ENCODE results near the gene MYRIP. TPM values are rescaled to one million over a fixed set of nuclear protein-coding genes. Genes with fewer than 3 reads are reported as not detected.
"Not testable (repeated sequence)": the region's sequence is repeated elsewhere in the genome, so short reads cannot be mapped to it uniquely, and the experiment has no call there.

Gene MYRIP
- total RNA-seq, 2 donors from 2014 or later: 4.2 to 7.1 TPM

- DNase-seq (ENCODE audit: low spot score): no peak
- H3K4me1 ChIP-seq: no peaks in the 10 kb centered on the region
- H3K36me3 ChIP-seq: no peaks in the 10 kb centered on the region
- no peak overlapping the region for H3K27ac ChIP-seq
- peaks cover 0 to 5% of the 10 kb centered on the region in 2 donors for H3K9me3 ChIP-seq
- no peak for TF ChIP-seq CTCF (IDR thresholded peaks at IDR 0.05)
- no peaks in the 10 kb centered on the region for H3K27me3 ChIP-seq
- no peak overlapping the region for H3K4me3 ChIP-seq
Measured at GRCh38 chr3:40083066-40083465, 273.7 kb downstream of the MYRIP start.

GRCh38 chr3:40084424-40084823 is 275.0 kb downstream of the MYRIP start:
- not testable (repeated sequence) for H3K4me1 ChIP-seq; H3K4me3 ChIP-seq; H3K36me3 ChIP-seq; H3K27me3 ChIP-seq; DNase-seq (ENCODE audit: low spot score); H3K27ac ChIP-seq; H3K9me3 ChIP-seq

- H3K4me3 ChIP-seq: no peak overlapping the region
- no peak for DNase-seq (ENCODE audit: low spot score)
- no peaks in the 10 kb centered on the region for H3K36me3 ChIP-seq
- H3K9me3 ChIP-seq: no peaks in the 10 kb centered on the region
- H3K4me1 ChIP-seq: no peaks in the 10 kb centered on the region
- TF ChIP-seq CTCF (IDR thresholded peaks at IDR 0.05): no peak
- H3K27me3 ChIP-seq: no peaks in the 10 kb centered on the region
- H3K27ac ChIP-seq: no peak overlapping the region
Measured at GRCh38 chr3:40086890-40087883, 277.8 kb downstream of the MYRIP start.

GRCh38 chr3:40088527-40089170 is 279.2 kb downstream of the MYRIP start:
- Histone ChIP-seq H3K4me3 (no peak overlapping the region), H3K9me3 (no peaks in the 10 kb centered on the region), H3K4me1 (no peaks in the 10 kb centered on the region), H3K27ac (no peak overlapping the region), H3K36me3 (no peaks in the 10 kb centered on the region), H3K27me3 (no peaks in the 10 kb centered on the region)
- no peak for TF ChIP-seq CTCF (IDR thresholded peaks at IDR 0.05)
- no peak for DNase-seq (ENCODE audit: low spot score)

GRCh38 chr3:40096661-40097111 is 287.3 kb downstream of the MYRIP start:
- Histone ChIP-seq H3K36me3 (no peaks in the 10 kb centered on the region), H3K27me3 (no peaks in the 10 kb centered on the region), H3K9me3 (peaks cover 0 to 13% of the 10 kb centered on the region in 2 donors), H3K4me1 (peaks cover 0 to 4% of the 10 kb centered on the region in 2 donors), H3K27ac (no peak overlapping the region), H3K4me3 (no peak overlapping the region)
- no peak for DNase-seq (ENCODE audit: low spot score)
- TF ChIP-seq CTCF (IDR thresholded peaks at IDR 0.05): no peak

Data from right atrium auricular region (tissue), 2 donors.